ENCODE measurements around the gene CEP192.

The CEP192 gene

GRCh38 chr18:13145636-13146190 lies 154.6 kb downstream of the CEP192 start:
- DNase-seq = no peak

- no peak for DNase-seq
These were observed 156.0 kb downstream of the CEP192 start for GRCh38 chr18:13147130-13147529.

GRCh38 chr18:13151656-13152055 lies 160.5 kb downstream of the CEP192 start:
- DNase-seq = no peak

GRCh38 chr18:13158428-13158827 lies 167.3 kb downstream of the CEP192 start:
- no peak for DNase-seq

- no peak for DNase-seq
These were observed 168.4 kb downstream of the CEP192 start for GRCh38 chr18:13159579-13159978.

GRCh38 chr18:13161276-13161899 lies 170.2 kb downstream of the CEP192 start:
- no peak for DNase-seq

GRCh38 chr18:13163167-13163927 lies 172.2 kb downstream of the CEP192 start:
- DNase-seq = no peak

GRCh38 chr18:13164406-13164805 lies 173.2 kb downstream of the CEP192 start:
- DNase-seq = no peak

GRCh38 chr18:13165636-13166423 lies 174.7 kb downstream of the CEP192 start:
- DNase-seq = no peak

GRCh38 chr18:13173578-13174145 lies 182.5 kb downstream of the CEP192 start:
- DNase-seq = no peak
